Activated CD4-positive, alpha-beta T cell treated with anti-CD3 and anti-CD28 coated beads, Interleukin-2, amount 10 ng/mL, durations not matched to agents 24 days and 14 days (primary cell): Measurements from ENCODE around the gene EPB41L4A. TPM values are rescaled to one million over a fixed set of nuclear protein-coding genes. Genes with fewer than 3 reads are reported as not detected.
"Not testable (repeated sequence)": the region's sequence is repeated elsewhere in the genome, so short reads cannot be mapped to it uniquely, and the experiment has no call there.

Experiments
- DNase-seq: peaks from one replicate; pipeline ENCODE4 v3.0.0; 2022
- H3K27ac Mint-ChIP-seq: one replicate; pipeline ENCODE4 v1.8.0; 2022; ENCODE audit warnings: mild to moderate bottlenecking, mixed read lengths
- H3K27me3 Mint-ChIP-seq: one replicate; pipeline ENCODE4 v1.8.0; 2022; ENCODE audit warnings: mixed read lengths
- H3K36me3 Mint-ChIP-seq: one replicate; pipeline ENCODE4 v1.8.0; 2022; ENCODE audit warnings: low read depth, mild to moderate bottlenecking, mixed read lengths
- H3K4me1 Mint-ChIP-seq: one replicate; pipeline ENCODE4 v1.8.0; 2021; ENCODE audit warnings: mixed read lengths
- H3K4me3 Mint-ChIP-seq: one replicate; pipeline ENCODE4 v1.8.0; 2022; ENCODE audit warnings: mild to moderate bottlenecking, moderate library complexity, mixed read lengths
- H3K9me3 Mint-ChIP-seq: one replicate; pipeline ENCODE4 v1.8.0; 2021; ENCODE audit warnings: mixed read lengths
- intact Hi-C: fragments of 100-400 bp; cut with micrococcal nuclease; formaldehyde crosslinking; loops from one replicate; pipeline ENCODE4 v1.15.1; 2023
- total RNA-seq: library from RNA; stranded (reverse); gene quantifications from 2 replicates; pipeline ENCODE4 v1.2.3, GENCODE V29; 2022

Gene EPB41L4A
- total RNA-seq, 1 donor from 2014 or later: not detected

DNA sequence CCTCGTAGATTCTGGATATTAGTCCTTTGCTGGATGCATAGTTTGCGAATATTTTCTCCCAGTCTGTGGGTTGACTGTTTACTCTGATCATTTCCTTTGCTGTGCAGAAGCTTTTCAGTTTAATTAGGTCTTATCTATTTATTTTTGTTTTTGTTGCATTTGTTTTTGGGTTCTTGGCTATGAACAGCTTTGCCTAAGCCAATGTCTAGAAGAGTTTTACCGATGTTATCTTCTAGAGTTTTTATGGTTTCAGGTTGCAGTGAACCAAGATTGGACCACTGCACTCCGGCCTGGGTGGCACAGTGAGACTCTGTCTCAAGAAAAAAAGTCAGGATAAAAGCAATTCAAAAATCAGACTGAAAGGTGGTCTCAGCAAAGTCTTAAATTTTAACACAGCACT lies 188.5 kb downstream of the EPB41L4A start:
- DNase-seq: no peak
- intact Hi-C loops: no loop called here
- no peaks in the 10 kb centered on the region for H3K4me1 Mint-ChIP-seq
- H3K9me3 Mint-ChIP-seq: no peaks in the 10 kb centered on the region
- no peak overlapping the region for H3K27ac Mint-ChIP-seq
- no peaks in the 10 kb centered on the region for H3K27me3 Mint-ChIP-seq
- H3K36me3 Mint-ChIP-seq: no peaks in the 10 kb centered on the region
- H3K4me3 Mint-ChIP-seq: no peak overlapping the region

GRCh38 chr5:112228667-112229066 lies 190.4 kb downstream of the EPB41L4A start:
- intact Hi-C loops: no loop called here
- DNase-seq: no peak
- H3K36me3 Mint-ChIP-seq: no peaks in the 10 kb centered on the region
- no peaks in the 10 kb centered on the region for H3K4me1 Mint-ChIP-seq
- no peak overlapping the region for H3K4me3 Mint-ChIP-seq
- H3K27me3 Mint-ChIP-seq: no peaks in the 10 kb centered on the region
- H3K27ac Mint-ChIP-seq: no peak overlapping the region
- H3K9me3 Mint-ChIP-seq: no peaks in the 10 kb centered on the region

GRCh38 chr5:112227911-112228631 lies 191.0 kb downstream of the EPB41L4A start:
- no peak for DNase-seq
- intact Hi-C loops: no loop called here
- H3K4me1 Mint-ChIP-seq: no peaks in the 10 kb centered on the region
- H3K4me3 Mint-ChIP-seq: no peak overlapping the region
- H3K27ac Mint-ChIP-seq: no peak overlapping the region
- no peaks in the 10 kb centered on the region for H3K27me3 Mint-ChIP-seq
- no peaks in the 10 kb centered on the region for H3K36me3 Mint-ChIP-seq
- H3K9me3 Mint-ChIP-seq: no peaks in the 10 kb centered on the region

- no peak overlapping the region for H3K4me3 Mint-ChIP-seq
- no peaks in the 10 kb centered on the region for H3K9me3 Mint-ChIP-seq
- H3K4me1 Mint-ChIP-seq: no peaks in the 10 kb centered on the region
- no peaks in the 10 kb centered on the region for H3K36me3 Mint-ChIP-seq
- H3K27ac Mint-ChIP-seq: no peak overlapping the region
- H3K27me3 Mint-ChIP-seq: no peaks in the 10 kb centered on the region
- DNase-seq: no peak
- intact Hi-C loops: no loop called here
Measured at GRCh38 chr5:112226215-112226614, 192.9 kb downstream of the EPB41L4A start.

DNA sequence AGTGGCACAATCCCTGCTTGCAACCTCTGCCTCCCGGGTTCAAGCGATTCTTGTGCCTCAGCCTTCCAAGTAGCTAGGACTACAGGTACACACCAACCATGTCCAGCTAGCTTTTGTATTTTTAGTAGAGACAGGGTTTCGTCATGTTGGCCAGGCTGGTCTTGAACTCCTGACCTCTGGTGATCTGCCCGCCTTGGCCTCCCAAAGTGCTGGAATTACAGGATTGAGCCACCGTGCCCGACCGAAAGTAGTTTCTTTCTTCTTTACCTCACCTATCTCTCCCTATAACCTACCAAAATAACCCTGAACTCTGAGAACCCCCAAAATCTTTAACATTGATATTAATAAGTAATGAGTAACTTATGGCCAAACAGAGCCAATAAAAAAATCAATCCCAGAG lies 196.1 kb downstream of the EPB41L4A start:
- DNase-seq, H3K4me1 Mint-ChIP-seq, H3K9me3 Mint-ChIP-seq, H3K4me3 Mint-ChIP-seq, H3K27ac Mint-ChIP-seq, H3K36me3 Mint-ChIP-seq, H3K27me3 Mint-ChIP-seq, intact Hi-C loops: not testable (repeated sequence)

DNA sequence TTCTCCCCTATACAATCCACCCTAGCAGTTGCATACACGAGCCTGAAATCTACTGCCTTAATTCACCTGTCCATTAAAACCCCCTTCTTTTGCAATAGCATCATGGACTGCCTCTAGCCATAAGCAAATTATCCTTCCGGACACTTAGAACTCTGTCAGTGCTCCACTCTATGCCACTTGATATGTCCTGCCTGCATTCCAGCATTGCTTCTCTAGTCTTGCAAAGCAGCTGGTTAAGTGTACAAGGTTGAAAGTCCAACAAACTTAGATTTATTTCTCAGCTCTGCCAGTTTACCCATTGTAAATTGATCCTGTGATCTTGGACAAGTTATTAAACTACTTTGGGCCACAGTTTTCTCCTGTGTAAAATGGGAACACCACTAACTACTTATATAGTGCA lies 197.9 kb downstream of the EPB41L4A start:
- H3K27me3 Mint-ChIP-seq: peaks cover 3% of the 10 kb centered on the region
- DNase-seq: no peak
- H3K27ac Mint-ChIP-seq: no peak overlapping the region
- H3K4me3 Mint-ChIP-seq: no peak overlapping the region
- H3K4me1 Mint-ChIP-seq: no peaks in the 10 kb centered on the region
- intact Hi-C loops: no loop called here
- H3K9me3 Mint-ChIP-seq: no peaks in the 10 kb centered on the region
- H3K36me3 Mint-ChIP-seq: no peaks in the 10 kb centered on the region

DNA sequence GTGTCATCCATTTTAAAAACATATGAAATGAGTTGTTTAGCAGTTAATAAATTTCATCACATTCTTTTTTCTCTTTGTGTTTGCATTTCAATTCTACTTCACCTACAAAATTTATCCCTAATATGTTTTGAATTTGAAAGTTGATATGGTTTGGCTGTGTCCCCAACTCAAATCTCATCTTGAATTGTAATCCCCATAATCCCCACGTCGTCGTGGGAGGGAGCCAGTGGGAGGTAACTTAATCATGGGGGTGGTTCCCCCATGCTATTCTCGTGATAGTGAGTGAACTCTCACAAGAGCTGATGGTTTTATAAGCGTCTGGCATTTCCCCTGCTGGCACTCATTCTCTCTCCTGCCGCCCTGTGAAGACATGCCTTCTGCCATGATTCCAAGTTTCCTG lies 200.1 kb downstream of the EPB41L4A start:
- Mint-ChIP-seq H3K4me3 (no peak overlapping the region), H3K4me1 (no peaks in the 10 kb centered on the region), H3K27ac (no peak overlapping the region), H3K9me3 (no peaks in the 10 kb centered on the region), H3K36me3 (no peaks in the 10 kb centered on the region), H3K27me3 (peaks cover 4% of the 10 kb centered on the region)
- no peak for DNase-seq
- intact Hi-C loops: no loop called here

DNA sequence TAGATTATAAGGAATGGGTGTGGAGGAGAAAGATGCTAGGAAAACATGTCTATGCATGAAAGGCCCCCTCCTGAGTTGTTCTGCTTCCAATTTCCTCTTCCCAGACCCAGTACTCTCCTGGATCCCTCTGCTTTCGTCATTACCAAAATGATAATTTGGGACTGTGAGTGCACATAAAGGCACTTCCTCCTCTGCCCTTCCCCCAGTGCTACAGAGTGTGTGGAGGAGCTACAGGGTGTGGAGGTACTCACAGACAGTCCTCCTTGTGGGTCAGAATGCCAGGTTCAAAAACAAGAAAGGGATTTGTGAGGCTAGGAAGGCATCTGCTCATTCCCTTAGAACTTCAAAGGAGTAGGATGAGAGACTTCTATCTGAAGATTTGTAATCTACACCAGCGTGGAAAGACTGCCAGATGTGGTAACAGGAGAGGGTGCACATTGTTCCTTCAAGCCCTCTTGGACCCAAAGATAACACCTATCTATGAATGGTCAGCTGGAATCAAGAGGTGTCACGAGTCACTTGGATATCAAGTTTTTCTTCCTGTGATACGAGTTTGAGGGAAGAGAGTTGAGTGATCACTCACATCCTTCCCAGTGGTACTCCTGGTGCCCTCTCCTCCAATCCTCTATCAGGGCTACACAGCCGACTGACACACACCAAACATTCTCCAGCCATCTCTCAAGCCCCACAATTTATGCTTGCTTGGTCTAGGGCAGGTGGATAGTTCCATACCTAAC lies 201.1 kb downstream of the EPB41L4A start:
- Mint-ChIP-seq H3K4me3 (no peak overlapping the region), H3K4me1 (no peaks in the 10 kb centered on the region), H3K9me3 (no peaks in the 10 kb centered on the region), H3K36me3 (no peaks in the 10 kb centered on the region), H3K27me3 (peaks cover 5% of the 10 kb centered on the region), H3K27ac (no peak overlapping the region)
- intact Hi-C loops: no loop called here
- DNase-seq: no peak

DNA sequence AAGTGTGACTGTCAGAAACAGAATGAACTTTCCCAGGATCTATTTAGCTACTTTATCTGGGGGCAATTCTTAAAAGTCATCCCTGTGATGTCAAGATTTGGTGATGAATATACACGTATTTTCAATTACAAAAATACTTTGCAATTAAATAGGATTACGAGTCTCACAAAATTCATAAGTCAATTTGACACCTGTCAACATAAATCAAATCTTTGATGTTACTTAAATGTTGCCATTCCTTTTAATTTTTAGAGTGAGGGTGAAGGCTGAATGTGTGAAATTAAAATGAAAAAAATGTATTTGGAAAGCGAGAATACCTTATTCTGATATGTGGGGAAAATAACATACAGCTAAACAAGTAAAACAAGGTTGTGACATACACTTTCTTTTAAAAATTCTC lies 202.9 kb downstream of the EPB41L4A start:
- Mint-ChIP-seq H3K4me1 (no peaks in the 10 kb centered on the region), H3K4me3 (no peak overlapping the region), H3K27me3 (peaks cover 5% of the 10 kb centered on the region), H3K9me3 (no peaks in the 10 kb centered on the region), H3K27ac (no peak overlapping the region), H3K36me3 (no peaks in the 10 kb centered on the region)
- intact Hi-C loops: no loop called here
- DNase-seq: no peak

- no peak for DNase-seq
- intact Hi-C loops: no loop called here
Measured at GRCh38 chr5:112210430-112211005, 208.6 kb downstream of the EPB41L4A start.

DNA sequence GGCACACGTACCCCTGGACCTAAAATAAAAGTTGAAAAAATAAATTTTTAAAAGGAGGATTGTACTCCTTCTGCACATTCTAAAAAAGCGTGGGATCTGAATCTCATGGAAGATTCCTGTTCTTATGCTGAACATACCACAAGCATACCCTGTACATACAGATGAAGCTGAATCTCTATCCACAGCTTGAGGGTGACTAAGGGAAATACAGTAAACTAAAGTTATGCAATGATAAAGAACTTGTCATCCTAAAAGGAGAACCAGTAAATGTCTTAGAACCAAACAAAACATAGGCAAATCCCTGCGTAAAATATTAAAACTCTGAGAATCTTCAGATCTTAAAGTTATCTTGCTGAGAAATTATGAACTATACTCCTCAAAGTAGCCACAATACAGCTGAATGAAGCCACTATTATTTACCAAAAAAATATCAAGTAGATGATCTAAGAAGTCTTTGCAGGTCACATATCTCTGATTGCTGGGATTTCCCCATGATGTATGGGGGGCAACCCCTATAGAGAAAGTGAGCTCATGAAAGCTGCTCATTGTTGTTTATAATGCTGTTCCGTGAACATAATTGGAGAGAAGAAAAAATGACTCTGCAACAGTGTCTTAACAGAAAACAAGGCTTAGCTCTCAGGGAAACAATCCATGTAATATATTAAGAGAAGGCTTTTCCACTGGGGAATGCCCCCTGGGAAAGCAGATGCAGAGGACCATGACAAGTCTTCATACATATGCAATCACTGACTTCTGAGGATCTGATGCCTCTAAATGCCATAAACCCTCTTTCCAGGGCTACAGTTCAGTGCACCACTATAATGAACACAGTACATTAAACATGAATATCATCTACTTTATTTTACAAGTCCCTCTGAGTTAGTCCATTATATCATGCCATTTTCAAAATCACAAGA lies 210.1 kb downstream of the EPB41L4A start:
- intact Hi-C loops: no loop called here
- Mint-ChIP-seq H3K9me3 (no peaks in the 10 kb centered on the region), H3K27me3 (peaks cover 30% of the 10 kb centered on the region), H3K4me3 (no peak overlapping the region), H3K36me3 (no peaks in the 10 kb centered on the region), H3K4me1 (no peaks in the 10 kb centered on the region), H3K27ac (no peak overlapping the region)
- no peak for DNase-seq

More at GRCh38 chr5:112210430-112211005, 208.6 kb downstream of the EPB41L4A start:
- Mint-ChIP-seq H3K36me3 (no peaks in the 10 kb centered on the region), H3K27me3 (peaks cover 24% of the 10 kb centered on the region), H3K27ac (no peak overlapping the region), H3K9me3 (no peaks in the 10 kb centered on the region), H3K4me1 (no peaks in the 10 kb centered on the region), H3K4me3 (no peak overlapping the region)

GRCh38 chr5:112208195-112208594 lies 210.9 kb downstream of the EPB41L4A start:
- H3K4me1 Mint-ChIP-seq, H3K9me3 Mint-ChIP-seq, H3K36me3 Mint-ChIP-seq, H3K27ac Mint-ChIP-seq, DNase-seq, H3K4me3 Mint-ChIP-seq, intact Hi-C loops: not testable (repeated sequence)
- H3K27me3 Mint-ChIP-seq: peaks cover 30% of the 10 kb centered on the region

DNA sequence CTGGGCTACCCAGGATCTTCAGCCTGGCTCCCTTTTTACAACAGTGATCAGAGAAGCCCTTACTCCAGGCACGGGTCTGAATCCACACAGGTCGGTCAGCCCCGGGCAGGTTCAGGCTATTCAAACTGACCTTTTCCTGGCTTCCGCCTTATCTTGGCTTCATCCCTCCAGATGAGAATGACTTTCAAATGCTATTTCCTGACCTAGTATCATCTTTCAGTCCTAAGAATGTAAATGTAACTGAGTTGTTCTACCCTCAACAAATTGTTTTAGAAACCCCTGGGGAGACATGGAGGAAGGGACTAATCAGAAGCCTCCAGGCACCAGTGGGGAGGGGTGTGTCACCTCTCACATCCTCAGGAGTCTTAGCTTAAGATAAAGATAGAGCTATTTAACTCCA lies 213.2 kb downstream of the EPB41L4A start:
- peaks cover 30% of the 10 kb centered on the region for H3K27me3 Mint-ChIP-seq
- no peaks in the 10 kb centered on the region for H3K36me3 Mint-ChIP-seq
- H3K4me3 Mint-ChIP-seq: no peak overlapping the region
- no peaks in the 10 kb centered on the region for H3K9me3 Mint-ChIP-seq
- DNase-seq: no peak
- H3K27ac Mint-ChIP-seq: no peak overlapping the region
- no peaks in the 10 kb centered on the region for H3K4me1 Mint-ChIP-seq
- intact Hi-C loops: no loop called here

GRCh38 chr5:112203229-112203628 lies 215.8 kb downstream of the EPB41L4A start:
- Mint-ChIP-seq H3K4me1 (no peaks in the 10 kb centered on the region), H3K4me3 (no peak overlapping the region), H3K36me3 (no peaks in the 10 kb centered on the region), H3K27me3 (peaks cover 36% of the 10 kb centered on the region), H3K27ac (no peak overlapping the region), H3K9me3 (no peaks in the 10 kb centered on the region)
- intact Hi-C loops: no loop called here
- DNase-seq: no peak
